Caco-2 (cell line): Measurements from ENCODE around the gene TLX3. TPM values are rescaled to one million over a fixed set of nuclear protein-coding genes. Genes with fewer than 3 reads are reported as not detected.
"Not testable (repeated sequence)": the region's sequence is repeated elsewhere in the genome, so short reads cannot be mapped to it uniquely, and the experiment has no call there.

Experiments
- BruUV-seq: library from RNA; stranded (reverse); fragments of 400-500 nt; replicated peaks from 2 replicates; lab custom pipeline; 2021; lab: Mats Ljungman, UMichigan
- CTCF ChIA-PET: fragments of 300-600 bp; sonication (Branson Sonifier 250); formaldehyde crosslinking; loops from one replicate; lab custom pipeline; 2022; ENCODE audit warnings: antibody characterized with exemption; lab: Charles Lee
- POLR2A ChIA-PET: fragments of 300-600 bp; sonication (Branson Sonifier 250); formaldehyde crosslinking; loops from one replicate; lab custom pipeline; 2022; ENCODE audit warnings: antibody characterized with exemption; lab: Charles Lee
- DNase-seq, 2 experiments: peaks; one replicate each; pipeline versions ENCODE4 v3.0.0 to v3.0.0-alpha.2; 2020 to 2022
- H3K27me3 ChIP-seq: replicated peaks from 2 replicates; pipeline ENCODE4 v1.6.0; 2011; ENCODE audit warnings: low read length; ENCODE audit not compliant: control insufficient read depth, insufficient read depth
- H3K36me3 ChIP-seq: 2 replicates; pipeline ENCODE4 v1.5.1; 2011; ENCODE audit warnings: low read length; ENCODE audit not compliant: control insufficient read depth, insufficient read depth
- H3K4me1 ChIP-seq: fragments of 250-450 bp; sonication (Bioruptor Pico); 2 replicates; pipeline ENCODE4 v1.5.1; 2020; ENCODE audit warnings: mild to moderate bottlenecking
- H3K4me3 ChIP-seq: 2 replicates; pipeline ENCODE4 v1.5.1; 2011; ENCODE audit warnings: low read depth, mild to moderate bottlenecking, control low read depth, low read length
- H3K9me3 ChIP-seq: fragments of 250-450 bp; sonication (Bioruptor Pico); 2 replicates; pipeline ENCODE4 v1.5.1; 2020; ENCODE audit warnings: mild to moderate bottlenecking, moderate library complexity
- H3K27ac Mint-ChIP-seq: one replicate; pipeline ENCODE4 v1.8.0; 2022; ENCODE audit warnings: mixed read lengths; ENCODE audit not compliant: unreplicated experiment
- H3K27me3 Mint-ChIP-seq: one replicate; pipeline ENCODE4 v1.8.0; 2022; ENCODE audit warnings: mixed read lengths; ENCODE audit not compliant: insufficient read depth, unreplicated experiment
- H3K36me3 Mint-ChIP-seq: one replicate; pipeline ENCODE4 v1.8.0; 2022; ENCODE audit warnings: mild to moderate bottlenecking, mixed read lengths; ENCODE audit not compliant: insufficient read depth, unreplicated experiment
- H3K4me1 Mint-ChIP-seq: one replicate; pipeline ENCODE4 v1.8.0; 2022; ENCODE audit warnings: low read depth, mixed read lengths; ENCODE audit not compliant: unreplicated experiment
- H3K4me3 Mint-ChIP-seq: one replicate; pipeline ENCODE4 v1.8.0; 2022; ENCODE audit warnings: mild to moderate bottlenecking, moderate library complexity, mixed read lengths; ENCODE audit not compliant: unreplicated experiment
- H3K9me3 Mint-ChIP-seq: one replicate; pipeline ENCODE4 v1.8.0; 2022; ENCODE audit warnings: mixed read lengths; ENCODE audit not compliant: unreplicated experiment
- intact Hi-C: fragments of 100-400 bp; cut with micrococcal nuclease; formaldehyde crosslinking; loops from one replicate; pipeline ENCODE4 v1.10.0; 2022; ENCODE audit not compliant: unreplicated experiment
- total RNA-seq: library from RNA; stranded (reverse); gene quantifications from 2 replicates; pipeline ENCODE4 v1.2.3, GENCODE V29; 2022
- TF ChIP-seq, protein P1 (sequence below), 2 experiments: fragments of 200-600 bp in 1 of 2; IDR thresholded peaks; 1 replicate in 1 of 2; 2 replicates in 1 of 2; pipeline versions ENCODE4 v1.5.1 to v1.8.0; 2011 to 2022; ENCODE audit warnings: antibody characterized with exemption in 1 of 2, control low read depth in 1 of 2, inconsistent platforms in 1 of 2, low read depth in 1 of 2, low read length in 1 of 2, mild to moderate bottlenecking in 1 of 2, moderate library complexity in 1 of 2; ENCODE audit not compliant: insufficient read depth in 1 of 2, severe bottlenecking in 1 of 2, unreplicated experiment in 1 of 2

The TLX3 gene
- total RNA-seq, 1 experiment from 2014 or later, result not detected

- Mint-ChIP-seq H3K4me3 (no peak overlapping the region), H3K27me3 (no peaks in the 10 kb centered on the region), H3K4me1 (peaks cover 6% of the 10 kb centered on the region), H3K9me3 (no peaks in the 10 kb centered on the region), H3K36me3 (no peaks in the 10 kb centered on the region), H3K27ac (no peak overlapping the region)
- ChIA-PET POLR2A (no interaction called here), CTCF (no interaction called here)
- no peaks in the 10 kb centered on the region for H3K27me3 ChIP-seq
- H3K9me3 ChIP-seq, result no peaks in the 10 kb centered on the region
- peaks cover 7% of the 10 kb centered on the region for H3K4me1 ChIP-seq
- BruUV-seq, result no TSS peak
- no peaks in the 10 kb centered on the region for H3K36me3 ChIP-seq
- intact Hi-C loops, result no loop called here
- TF ChIP-seq, protein P1, sequence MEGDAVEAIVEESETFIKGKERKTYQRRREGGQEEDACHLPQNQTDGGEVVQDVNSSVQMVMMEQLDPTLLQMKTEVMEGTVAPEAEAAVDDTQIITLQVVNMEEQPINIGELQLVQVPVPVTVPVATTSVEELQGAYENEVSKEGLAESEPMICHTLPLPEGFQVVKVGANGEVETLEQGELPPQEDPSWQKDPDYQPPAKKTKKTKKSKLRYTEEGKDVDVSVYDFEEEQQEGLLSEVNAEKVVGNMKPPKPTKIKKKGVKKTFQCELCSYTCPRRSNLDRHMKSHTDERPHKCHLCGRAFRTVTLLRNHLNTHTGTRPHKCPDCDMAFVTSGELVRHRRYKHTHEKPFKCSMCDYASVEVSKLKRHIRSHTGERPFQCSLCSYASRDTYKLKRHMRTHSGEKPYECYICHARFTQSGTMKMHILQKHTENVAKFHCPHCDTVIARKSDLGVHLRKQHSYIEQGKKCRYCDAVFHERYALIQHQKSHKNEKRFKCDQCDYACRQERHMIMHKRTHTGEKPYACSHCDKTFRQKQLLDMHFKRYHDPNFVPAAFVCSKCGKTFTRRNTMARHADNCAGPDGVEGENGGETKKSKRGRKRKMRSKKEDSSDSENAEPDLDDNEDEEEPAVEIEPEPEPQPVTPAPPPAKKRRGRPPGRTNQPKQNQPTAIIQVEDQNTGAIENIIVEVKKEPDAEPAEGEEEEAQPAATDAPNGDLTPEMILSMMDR (IDR thresholded peaks at IDR 0.05; ENCODE audit: insufficient read depth in 1 of 2, low read depth in 1 of 2, low read length in 1 of 2, severe bottlenecking in 1 of 2, unreplicated experiment in 1 of 2), result no peak
- no peak overlapping the region for H3K4me3 ChIP-seq
- no peak for DNase-seq
Observed at GRCh38 chr5:171295299-171295698, 13.7 kb upstream of the TLX3 start.

DNA sequence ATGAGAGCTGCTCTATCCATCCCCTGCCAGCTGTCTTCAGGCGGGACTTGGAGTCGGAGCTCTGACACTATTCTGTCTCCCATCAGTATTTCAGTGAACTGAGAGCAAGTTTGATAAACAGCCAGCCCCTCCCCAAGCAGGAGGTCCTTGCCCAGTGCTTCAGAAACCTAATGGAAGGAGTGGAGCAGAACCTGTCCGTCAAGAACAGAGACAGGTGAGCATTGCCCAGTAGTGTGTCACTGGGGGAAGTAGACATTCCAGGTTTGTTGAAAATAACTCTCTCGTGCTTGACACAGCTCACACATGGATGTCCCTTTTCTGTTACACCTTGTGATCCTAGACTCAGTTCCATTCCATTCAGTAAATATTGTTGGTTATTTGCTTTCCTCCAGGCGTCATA is 13.2 kb upstream of the TLX3 start:
- no peaks in the 10 kb centered on the region for H3K36me3 Mint-ChIP-seq
- ChIA-PET CTCF (no interaction called here), POLR2A (no interaction called here)
- H3K27me3 Mint-ChIP-seq, result no peaks in the 10 kb centered on the region
- H3K27me3 ChIP-seq, result no peaks in the 10 kb centered on the region
- intact Hi-C loops, result no loop called here
- no peaks in the 10 kb centered on the region for H3K36me3 ChIP-seq
- peaks cover 7% of the 10 kb centered on the region for H3K4me1 ChIP-seq
- H3K4me1 Mint-ChIP-seq, result peaks cover 6% of the 10 kb centered on the region
- peak; percentile 59 to 61 for DNase-seq
- no peaks in the 10 kb centered on the region for H3K9me3 Mint-ChIP-seq
- no peaks in the 10 kb centered on the region for H3K9me3 ChIP-seq
- BruUV-seq, result no TSS peak
- H3K4me3 ChIP-seq, result no peak overlapping the region
- H3K27ac Mint-ChIP-seq, result no peak overlapping the region
- TF ChIP-seq, protein P1 (IDR thresholded peaks at IDR 0.05; ENCODE audit: insufficient read depth in 1 of 2, low read depth in 1 of 2, low read length in 1 of 2, severe bottlenecking in 1 of 2, unreplicated experiment in 1 of 2), result no peak
- no peak overlapping the region for H3K4me3 Mint-ChIP-seq

GRCh38 chr5:171297941-171298340 is 11.1 kb upstream of the TLX3 start:
- POLR2A ChIA-PET, H3K4me3 ChIP-seq, intact Hi-C loops, H3K4me3 Mint-ChIP-seq, H3K4me1 ChIP-seq, H3K27me3 ChIP-seq, H3K4me1 Mint-ChIP-seq, DNase-seq, CTCF ChIA-PET, H3K36me3 ChIP-seq, H3K36me3 Mint-ChIP-seq, H3K27ac Mint-ChIP-seq, H3K27me3 Mint-ChIP-seq, H3K9me3 Mint-ChIP-seq, BruUV-seq, H3K9me3 ChIP-seq: not testable (repeated sequence)

- no peaks in the 10 kb centered on the region for H3K27me3 Mint-ChIP-seq
- Histone ChIP-seq H3K27me3 (no peaks in the 10 kb centered on the region), H3K9me3 (no peaks in the 10 kb centered on the region), H3K36me3 (no peaks in the 10 kb centered on the region), H3K4me3 (no peak overlapping the region), H3K4me1 (peaks cover 7% of the 10 kb centered on the region)
- intact Hi-C loops, result no loop called here
- POLR2A ChIA-PET, result no interaction called here
- TF ChIP-seq, protein P1 (IDR thresholded peaks at IDR 0.05; ENCODE audit: insufficient read depth in 1 of 2, low read depth in 1 of 2, low read length in 1 of 2, severe bottlenecking in 1 of 2, unreplicated experiment in 1 of 2), result no peak
- no peaks in the 10 kb centered on the region for H3K9me3 Mint-ChIP-seq
- CTCF ChIA-PET, result no interaction called here
- BruUV-seq, result no TSS peak
- no peak overlapping the region for H3K4me3 Mint-ChIP-seq
- no peak for DNase-seq
- H3K27ac Mint-ChIP-seq, result no peak overlapping the region
- H3K4me1 Mint-ChIP-seq, result peaks cover 6% of the 10 kb centered on the region
- no peaks in the 10 kb centered on the region for H3K36me3 Mint-ChIP-seq
Observed at GRCh38 chr5:171299228-171299627, 9.8 kb upstream of the TLX3 start.
